OCI-LY7 (cell line): ENCODE data around the gene ST8SIA2. TPM values are rescaled to one million over a fixed set of nuclear protein-coding genes. Genes with fewer than 3 reads are reported as not detected.

Experiments
- BruUV-seq: library from RNA; stranded (reverse); fragments of 400-500 nt; replicated peaks from 2 replicates; lab custom pipeline; 2021; lab: Mats Ljungman, UMichigan
- CTCF ChIA-PET: fragments of 300-600 bp; sonication (Branson Sonifier 250); formaldehyde crosslinking; loops from one replicate; lab custom pipeline; 2022; ENCODE audit warnings: antibody characterized with exemption; ENCODE audit not compliant: unreplicated experiment; lab: Charles Lee
- POLR2A ChIA-PET: fragments of 300-600 bp; sonication (Branson Sonifier 250); formaldehyde crosslinking; loops from one replicate; lab custom pipeline; 2022; ENCODE audit warnings: antibody characterized with exemption; lab: Charles Lee
- DNase-seq: peaks from one replicate; pipeline ENCODE4 v3.0.0-alpha.2; 2015; ENCODE audit warnings: low spot score
- H2AFZ ChIP-seq: fragments of 200-600 bp; sonication (generic), shearing (Covaris generic); 2 replicates; pipeline ENCODE4 v1.6.1; 2014; ENCODE audit warnings: mild to moderate bottlenecking, antibody characterized with exemption, low read length, moderate library complexity
- H3K27ac ChIP-seq: fragments of 200-600 bp; sonication (generic); 2 replicates; pipeline ENCODE4 v1.5.1; 2014; ENCODE audit warnings: mixed run types, low read depth, mild to moderate bottlenecking, moderate library complexity, low read length, inconsistent platforms; ENCODE audit not compliant: poor library complexity, severe bottlenecking
- H3K36me3 ChIP-seq: fragments of 200-600 bp; sonication (generic); 2 replicates; pipeline ENCODE4 v1.6.1; 2014; ENCODE audit warnings: mild to moderate bottlenecking, antibody characterized with exemption, low read length, moderate library complexity, mixed read lengths; ENCODE audit not compliant: insufficient read depth
- H3K4me1 ChIP-seq: fragments of 200-600 bp; sonication (generic); 2 replicates; pipeline ENCODE4 v1.5.1; 2014; ENCODE audit warnings: mild to moderate bottlenecking, low read length; ENCODE audit not compliant: insufficient read depth, poor library complexity, severe bottlenecking
- H3K4me2 ChIP-seq: fragments of 200-600 bp; sonication (generic); 2 replicates; pipeline ENCODE4 v1.6.1; 2014; ENCODE audit warnings: mild to moderate bottlenecking, low read length
- H3K4me3 ChIP-seq: fragments of 200-600 bp; sonication (generic); 2 replicates; pipeline ENCODE4 v1.5.1; 2014; ENCODE audit warnings: mild to moderate bottlenecking, low read depth, low read length; ENCODE audit not compliant: poor library complexity, severe bottlenecking
- H3K79me2 ChIP-seq: fragments of 200-600 bp; sonication (generic); 2 replicates; pipeline ENCODE4 v1.6.1; 2016; ENCODE audit warnings: low read depth, mild to moderate bottlenecking, low read length, moderate library complexity, mixed read lengths; ENCODE audit not compliant: insufficient read depth
- H3K9me2 ChIP-seq: fragments of 200-600 bp; sonication (generic); 2 replicates; pipeline ENCODE4 v1.6.1; 2016; ENCODE audit warnings: mild to moderate bottlenecking, low read length, mixed read lengths; ENCODE audit not compliant: insufficient read depth
- H3K9me3 ChIP-seq: fragments of 200-600 bp; sonication (generic); 2 replicates; pipeline ENCODE4 v1.6.1; 2014; ENCODE audit warnings: mild to moderate bottlenecking, mixed run types, low read length, mixed read lengths
- H4K20me1 ChIP-seq: fragments of 200-600 bp; sonication (generic); 2 replicates; pipeline ENCODE4 v1.6.1; 2014; ENCODE audit warnings: mild to moderate bottlenecking, antibody characterized with exemption, low read length, moderate library complexity, mixed read lengths; ENCODE audit not compliant: insufficient read depth
- EZH2phosphoT487 ChIP-seq: fragments of 200-600 bp; sonication (generic); IDR thresholded peaks from 2 replicates; pipeline ENCODE4 v1.6.1; 2018; ENCODE audit warnings: low read depth, borderline replicate concordance, mild to moderate bottlenecking, mixed run types, antibody characterized with exemption, low read length, moderate library complexity, mixed read lengths
- intact Hi-C: fragments of 100-400 bp; cut with micrococcal nuclease; formaldehyde crosslinking; loops from one replicate; pipeline ENCODE4 v1.10.0; 2022; ENCODE audit not compliant: unreplicated experiment
- total RNA-seq, 2 experiments: library from RNA; depleted of rRNA in 1 of 2; stranded (reverse); fragments of >200 nt in 1 of 2; shearing (Covaris generic) in 1 of 2; gene quantifications; 2 replicates each; pipeline ENCODE4 v1.2.3, GENCODE V29; 2014 to 2022
- TF ChIP-seq, protein P1 (sequence below): fragments of 200-600 bp; sonication (generic); conservative IDR thresholded peaks from 2 replicates; pipeline ENCODE4 v1.5.1; 2014; ENCODE audit warnings: mild to moderate bottlenecking, antibody characterized with exemption, low read length, moderate library complexity, mixed read lengths

The ST8SIA2 gene
- total RNA-seq, 2 experiments from 2014 or later = not detected

DNA sequence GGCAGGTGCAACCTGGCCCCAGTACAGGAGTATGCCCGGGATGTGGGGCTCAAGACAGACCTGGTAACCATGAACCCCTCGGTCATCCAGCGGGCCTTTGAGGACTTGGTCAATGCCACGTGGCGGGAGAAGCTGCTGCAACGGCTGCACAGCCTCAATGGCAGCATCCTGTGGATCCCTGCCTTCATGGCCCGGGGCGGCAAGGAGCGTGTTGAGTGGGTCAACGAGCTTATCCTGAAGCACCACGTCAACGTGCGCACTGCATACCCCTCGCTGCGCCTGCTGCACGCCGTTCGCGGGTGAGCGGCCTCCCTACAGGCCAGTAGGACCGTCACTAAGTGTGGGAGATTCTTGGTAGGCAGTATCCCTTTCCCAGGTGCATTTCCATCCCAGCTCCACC lies 51.0 kb downstream of the ST8SIA2 start:
- Histone ChIP-seq H3K4me3 (no peak overlapping the region), H3K4me1 (no peaks in the 10 kb centered on the region), H3K36me3 (no peaks in the 10 kb centered on the region), H3K9me3 (no peaks in the 10 kb centered on the region), H3K27ac (no peak overlapping the region), H4K20me1 (no peaks in the 10 kb centered on the region), H3K4me2 (no peak overlapping the region), H3K79me2 (no peaks in the 10 kb centered on the region), H3K9me2 (no peaks in the 10 kb centered on the region), H2AFZ (no peak overlapping the region)
- TF ChIP-seq, protein P1, sequence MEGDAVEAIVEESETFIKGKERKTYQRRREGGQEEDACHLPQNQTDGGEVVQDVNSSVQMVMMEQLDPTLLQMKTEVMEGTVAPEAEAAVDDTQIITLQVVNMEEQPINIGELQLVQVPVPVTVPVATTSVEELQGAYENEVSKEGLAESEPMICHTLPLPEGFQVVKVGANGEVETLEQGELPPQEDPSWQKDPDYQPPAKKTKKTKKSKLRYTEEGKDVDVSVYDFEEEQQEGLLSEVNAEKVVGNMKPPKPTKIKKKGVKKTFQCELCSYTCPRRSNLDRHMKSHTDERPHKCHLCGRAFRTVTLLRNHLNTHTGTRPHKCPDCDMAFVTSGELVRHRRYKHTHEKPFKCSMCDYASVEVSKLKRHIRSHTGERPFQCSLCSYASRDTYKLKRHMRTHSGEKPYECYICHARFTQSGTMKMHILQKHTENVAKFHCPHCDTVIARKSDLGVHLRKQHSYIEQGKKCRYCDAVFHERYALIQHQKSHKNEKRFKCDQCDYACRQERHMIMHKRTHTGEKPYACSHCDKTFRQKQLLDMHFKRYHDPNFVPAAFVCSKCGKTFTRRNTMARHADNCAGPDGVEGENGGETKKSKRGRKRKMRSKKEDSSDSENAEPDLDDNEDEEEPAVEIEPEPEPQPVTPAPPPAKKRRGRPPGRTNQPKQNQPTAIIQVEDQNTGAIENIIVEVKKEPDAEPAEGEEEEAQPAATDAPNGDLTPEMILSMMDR = no peak
- TF ChIP-seq EZH2phosphoT487 = no peak
- CTCF ChIA-PET = no interaction called here
- POLR2A ChIA-PET = no interaction called here
- no peak for DNase-seq
- intact Hi-C loops = no loop called here
- BruUV-seq = no TSS peak

DNA sequence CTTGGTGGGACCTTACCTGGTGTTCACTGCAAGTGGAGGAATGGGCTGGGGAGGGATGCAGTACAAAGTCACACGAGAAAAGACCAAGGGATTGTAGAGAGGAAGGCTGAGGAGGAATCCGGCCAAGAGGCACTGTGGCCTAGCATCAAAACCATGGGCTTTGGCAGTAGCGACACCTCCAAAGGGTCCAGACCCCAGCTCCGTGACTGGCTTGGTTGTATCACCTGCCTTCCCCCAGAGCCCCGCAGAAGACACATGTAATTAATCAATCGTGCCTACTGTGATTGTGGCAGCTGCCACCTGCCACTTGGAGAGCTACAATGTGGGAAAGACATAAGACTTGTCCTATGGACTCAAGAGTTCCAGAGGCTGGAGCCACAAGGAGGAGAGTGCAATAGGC lies 54.7 kb downstream of the ST8SIA2 start:
- intact Hi-C loops = no loop called here
- H3K4me3 ChIP-seq = no peak overlapping the region
- POLR2A ChIA-PET = no interaction called here
- no peaks in the 10 kb centered on the region for H3K9me3 ChIP-seq
- no peak overlapping the region for H3K4me2 ChIP-seq
- no peaks in the 10 kb centered on the region for H3K4me1 ChIP-seq
- no peak for DNase-seq
- H3K27ac ChIP-seq = no peak overlapping the region
- H4K20me1 ChIP-seq = no peaks in the 10 kb centered on the region
- no peak overlapping the region for H2AFZ ChIP-seq
- H3K79me2 ChIP-seq = no peaks in the 10 kb centered on the region
- CTCF ChIA-PET = no interaction called here
- no peaks in the 10 kb centered on the region for H3K9me2 ChIP-seq
- H3K36me3 ChIP-seq = no peaks in the 10 kb centered on the region
- no peak for TF ChIP-seq EZH2phosphoT487
- BruUV-seq = no TSS peak

DNA sequence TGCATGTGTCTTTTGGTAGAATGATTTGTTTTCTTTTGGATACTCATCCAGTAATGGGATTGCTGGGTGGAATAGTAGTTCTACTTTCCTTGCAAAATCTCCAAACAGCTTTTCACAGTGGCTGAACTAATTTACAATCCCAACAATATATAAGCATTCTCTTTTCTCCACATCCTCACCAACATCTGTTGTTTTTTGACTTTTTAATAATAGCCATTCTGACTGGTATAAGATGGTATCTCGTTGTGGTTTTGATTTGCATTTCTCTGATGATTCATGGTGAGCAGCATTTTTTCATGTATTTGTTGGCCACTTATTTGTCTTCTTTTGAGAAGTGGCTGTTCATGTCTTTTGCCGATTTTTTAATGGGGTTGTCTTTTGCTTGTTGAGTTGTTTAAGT lies 55.8 kb downstream of the ST8SIA2 start:
- no peaks in the 10 kb centered on the region for H3K36me3 ChIP-seq
- H3K4me3 ChIP-seq = no peak overlapping the region
- no peak overlapping the region for H2AFZ ChIP-seq
- no peak overlapping the region for H3K4me2 ChIP-seq
- H3K9me2 ChIP-seq = no peaks in the 10 kb centered on the region
- H3K79me2 ChIP-seq = no peaks in the 10 kb centered on the region
- no peaks in the 10 kb centered on the region for H3K9me3 ChIP-seq
- intact Hi-C loops = no loop called here
- ChIA-PET CTCF (no interaction called here), POLR2A (no interaction called here)
- no peaks in the 10 kb centered on the region for H3K4me1 ChIP-seq
- H4K20me1 ChIP-seq = no peaks in the 10 kb centered on the region
- BruUV-seq = no TSS peak
- H3K27ac ChIP-seq = no peak overlapping the region
- TF ChIP-seq, protein P1 = no peak
- no peak for TF ChIP-seq EZH2phosphoT487
- DNase-seq = no peak
